Neural progenitor cell (in vitro differentiated cells): ENCODE measurements around the gene LYRM4. TPM values are rescaled to one million over a fixed set of nuclear protein-coding genes. Genes with fewer than 3 reads are reported as not detected.

Source experiments
- DNase-seq: peaks from one replicate; pipeline ENCODE4 v3.0.0-alpha.2; 2016; ENCODE audit warnings: low spot score
- H2AFZ ChIP-seq: fragments of 200-600 bp; sonication (generic); replicated peaks from 2 replicates; pipeline ENCODE4 v1.6.1; 2016; ENCODE audit warnings: antibody characterized with exemption
- H3F3A ChIP-seq: fragments of 200-600 bp; sonication (generic); 2 replicates; pipeline ENCODE4 v1.6.1; 2016; ENCODE audit warnings: antibody characterized with exemption, low read depth
- H3K27ac ChIP-seq: fragments of 200-600 bp; sonication (generic); 2 replicates; pipeline ENCODE4 v1.5.1; 2016; ENCODE audit warnings: mild to moderate bottlenecking
- H3K27me3 ChIP-seq: fragments of 200-600 bp; sonication (generic); 2 replicates; pipeline ENCODE4 v1.6.1; 2016; ENCODE audit warnings: mild to moderate bottlenecking, moderate library complexity
- H3K36me3 ChIP-seq: fragments of 200-600 bp; sonication (generic); 2 replicates; pipeline ENCODE4 v1.5.1; 2016
- H3K4me1 ChIP-seq: fragments of 200-600 bp; sonication (generic); 2 replicates; pipeline ENCODE4 v1.6.1; 2016; ENCODE audit warnings: mixed run types
- H3K4me2 ChIP-seq: fragments of 200-600 bp; sonication (generic); 2 replicates; pipeline ENCODE4 v1.6.1; 2016
- H3K4me3 ChIP-seq: fragments of 200-600 bp; sonication (generic); 2 replicates; pipeline ENCODE4 v1.5.1; 2016
- H3K79me2 ChIP-seq: fragments of 200-600 bp; sonication (generic); 2 replicates; pipeline ENCODE4 v1.6.1; 2016; ENCODE audit warnings: low read depth
- H3K9ac ChIP-seq: fragments of 200-600 bp; sonication (generic); 2 replicates; pipeline ENCODE4 v1.6.1; 2016
- H3K9me3 ChIP-seq: fragments of 200-600 bp; sonication (generic); 2 replicates; pipeline ENCODE4 v1.5.1; 2016; ENCODE audit warnings: low read depth
- H4K20me1 ChIP-seq: fragments of 200-600 bp; sonication (generic); 2 replicates; pipeline ENCODE4 v1.6.1; 2016; ENCODE audit warnings: low read depth
- H3K27ac Mint-ChIP-seq: 3 replicates; pipeline ENCODE4 v1.8.0; 2021; ENCODE audit warnings: mixed read lengths
- H3K27me3 Mint-ChIP-seq: 2 replicates; pipeline ENCODE4 v1.8.0; 2022; ENCODE audit warnings: low read depth, mild to moderate bottlenecking, inconsistent platforms, moderate library complexity, mixed read lengths; ENCODE audit not compliant: insufficient read depth
- H3K36me3 Mint-ChIP-seq: 3 replicates; pipeline ENCODE4 v1.8.0; 2021; ENCODE audit warnings: mixed read lengths
- H3K4me1 Mint-ChIP-seq: 3 replicates; pipeline ENCODE4 v1.8.0; 2021; ENCODE audit warnings: mixed read lengths
- H3K4me3 Mint-ChIP-seq: 3 replicates; pipeline ENCODE4 v1.8.0; 2021; ENCODE audit warnings: mild to moderate bottlenecking, moderate library complexity, mixed read lengths
- H3K9me3 Mint-ChIP-seq: 3 replicates; pipeline ENCODE4 v1.8.0; 2020; ENCODE audit warnings: mixed read lengths
- CTCF ChIP-seq: fragments of 200-600 bp; sonication (generic); IDR thresholded peaks from 2 replicates; pipeline ENCODE4 v1.5.1; 2017; ENCODE audit warnings: antibody characterized with exemption, mild to moderate bottlenecking
- EZH2 ChIP-seq: fragments of 200-600 bp; sonication (generic); IDR thresholded peaks from 2 replicates; pipeline ENCODE4 v1.6.1; 2017; ENCODE audit warnings: antibody characterized with exemption, mild to moderate bottlenecking, moderate library complexity
- EZH2phosphoT487 ChIP-seq: fragments of 200-600 bp; sonication (generic); IDR thresholded peaks from 2 replicates; pipeline ENCODE4 v1.6.1; 2017; ENCODE audit warnings: antibody characterized with exemption
- total RNA-seq: library from RNA; depleted of rRNA; stranded (reverse); fragments of >200 nt; gene quantifications from 2 replicates; pipeline ENCODE4 v1.2.3, GENCODE V29; 2015; ENCODE audit warnings: low replicate concordance

LYRM4 gene
- total RNA-seq, 1 donor from 2014 or later = 23.9 TPM

GRCh38 chr6:5084781-5085647 is 175.7 kb downstream of the LYRM4 start, which contains the start of gene PPP1R3G:
Gene PPP1R3G, plus strand, starts transcription at chr6:5085341. Its CDS starts 145 bp downstream, at chr6:5085486.
- Histone ChIP-seq H4K20me1 (peaks cover 5% of the 10 kb centered on the region), H3K79me2 (no peaks in the 10 kb centered on the region), H3K4me3 (peak within 1 kb of the TSS; percentile 57), H3K4me1 (peaks cover 20% of the 10 kb centered on the region), H3K27ac (no peak within 1 kb of the TSS), H3K9ac (no peak within 1 kb of the TSS), H3K27me3 (peaks cover 83% of the 10 kb centered on the region), H3K9me3 (no peaks in the 10 kb centered on the region), H2AFZ (peak within 1 kb of the TSS; percentile 92), H3F3A (peaks cover 7% of the 10 kb centered on the region), H3K36me3 (no peaks in the 10 kb centered on the region), H3K4me2 (peak within 1 kb of the TSS; percentile 85)
- Mint-ChIP-seq H3K27me3 (peaks cover 18% of the 10 kb centered on the region), H3K36me3 (no peaks in the 10 kb centered on the region), H3K4me3 (peak within 1 kb of the TSS; percentile 89), H3K4me1 (peaks cover 18% of the 10 kb centered on the region), H3K27ac (no peak within 1 kb of the TSS), H3K9me3 (peaks cover 2% of the 10 kb centered on the region)
- TF ChIP-seq CTCF (no peak), EZH2 (peak; percentile 83), EZH2phosphoT487 (peak; percentile 69)
- DNase-seq = peak; percentile 55

- peaks cover 18% of the 10 kb centered on the region for H3K4me1 Mint-ChIP-seq
- H3K4me3 Mint-ChIP-seq = peak overlapping the region; percentile 89
- peaks cover 18% of the 10 kb centered on the region for H3K27me3 Mint-ChIP-seq
- H2AFZ ChIP-seq = peak overlapping the region; percentile 92
- peak overlapping the region; percentile 85 for H3K4me2 ChIP-seq
- no peaks in the 10 kb centered on the region for H3K79me2 ChIP-seq
- peaks cover 7% of the 10 kb centered on the region for H3F3A ChIP-seq
- no peaks in the 10 kb centered on the region for H3K36me3 ChIP-seq
- no peak for TF ChIP-seq EZH2phosphoT487
- no peak for TF ChIP-seq EZH2
- DNase-seq = peak; percentile 56
- H3K27me3 ChIP-seq = peaks cover 83% of the 10 kb centered on the region
- H3K4me3 ChIP-seq = peak overlapping the region; percentile 57
- no peaks in the 10 kb centered on the region for H3K36me3 Mint-ChIP-seq
- H3K27ac Mint-ChIP-seq = no peak overlapping the region
- H3K27ac ChIP-seq = no peak overlapping the region
- peaks cover 2% of the 10 kb centered on the region for H3K9me3 Mint-ChIP-seq
- H3K4me1 ChIP-seq = peaks cover 20% of the 10 kb centered on the region
- no peak overlapping the region for H3K9ac ChIP-seq
- no peaks in the 10 kb centered on the region for H3K9me3 ChIP-seq
- peaks cover 5% of the 10 kb centered on the region for H4K20me1 ChIP-seq
These were observed 176.4 kb downstream of the LYRM4 start for GRCh38 chr6:5084360-5084780.

- Mint-ChIP-seq H3K27me3 (peaks cover 18% of the 10 kb centered on the region), H3K27ac (no peak overlapping the region), H3K4me3 (peak overlapping the region; percentile 77), H3K9me3 (peaks cover 4% of the 10 kb centered on the region), H3K4me1 (peaks cover 18% of the 10 kb centered on the region), H3K36me3 (no peaks in the 10 kb centered on the region)
- Histone ChIP-seq H3K4me1 (peaks cover 20% of the 10 kb centered on the region), H3K4me2 (peak overlapping the region; percentile 85), H3K9ac (no peak overlapping the region), H3K27me3 (peaks cover 78% of the 10 kb centered on the region), H4K20me1 (peaks cover 5% of the 10 kb centered on the region), H3K36me3 (no peaks in the 10 kb centered on the region), H3K79me2 (no peaks in the 10 kb centered on the region), H3K4me3 (peak overlapping the region; percentile 57), H3F3A (peaks cover 7% of the 10 kb centered on the region), H3K27ac (no peak overlapping the region), H2AFZ (no peak overlapping the region), H3K9me3 (no peaks in the 10 kb centered on the region)
- peak; percentile 20 for DNase-seq
- no peak for TF ChIP-seq CTCF
- TF ChIP-seq EZH2 = no peak
- no peak for TF ChIP-seq EZH2phosphoT487
These were observed 176.9 kb downstream of the LYRM4 start for GRCh38 chr6:5083813-5084359.

GRCh38 chr6:5083307-5083583 is 177.5 kb downstream of the LYRM4 start:
- Mint-ChIP-seq H3K27ac (no peak overlapping the region), H3K4me1 (peaks cover 18% of the 10 kb centered on the region), H3K9me3 (peaks cover 4% of the 10 kb centered on the region), H3K36me3 (no peaks in the 10 kb centered on the region), H3K27me3 (peaks cover 18% of the 10 kb centered on the region), H3K4me3 (peak overlapping the region; percentile 77)
- Histone ChIP-seq H3K27ac (no peak overlapping the region), H3K4me2 (no peak overlapping the region), H3K27me3 (peaks cover 72% of the 10 kb centered on the region), H3K9ac (no peak overlapping the region), H3K79me2 (no peaks in the 10 kb centered on the region), H2AFZ (no peak overlapping the region), H3K36me3 (no peaks in the 10 kb centered on the region), H3K4me1 (peaks cover 20% of the 10 kb centered on the region), H3K9me3 (no peaks in the 10 kb centered on the region), H3F3A (peaks cover 7% of the 10 kb centered on the region), H4K20me1 (peaks cover 5% of the 10 kb centered on the region), H3K4me3 (no peak overlapping the region)
- TF ChIP-seq EZH2 = no peak
- no peak for TF ChIP-seq CTCF
- TF ChIP-seq EZH2phosphoT487 = no peak
- DNase-seq = no peak
